Central memory CD8-positive, alpha-beta T cell (primary cell): ENCODE measurements around the gene PLCD1.
A peak's percentile ranks its signal among the peaks of the same experiment; 100 is the strongest.
"Not testable (repeated sequence)": the region's sequence is repeated elsewhere in the genome, so short reads cannot be mapped to it uniquely, and the experiment has no call there.

Experiments used
- ATAC-seq: fragments of 150-1000 bp; cut with Tn5 transposase; replicated peaks from 2 replicates; pipeline ENCODE4 v1.10.0; 2022; ENCODE audit warnings: mild to moderate bottlenecking, moderate FRiP score, moderate number of reproducible peaks; ENCODE audit not compliant: poor library complexity, severe bottlenecking; ENCODE audit errors: extremely low read depth
- DNase-seq, 2 donors: peaks; one replicate each; pipeline ENCODE4 v3.0.0; 2021; ENCODE audit warnings: low spot score in 2 of 2
- H3K27ac Mint-ChIP-seq: one replicate; pipeline ENCODE4 v1.8.0; 2022; ENCODE audit warnings: low read depth, mild to moderate bottlenecking, moderate library complexity, mixed read lengths
- H3K27me3 Mint-ChIP-seq: one replicate; pipeline ENCODE4 v1.8.0; 2022; ENCODE audit warnings: mixed read lengths
- H3K36me3 Mint-ChIP-seq: one replicate; pipeline ENCODE4 v1.8.0; 2022; ENCODE audit warnings: mild to moderate bottlenecking, moderate library complexity, mixed read lengths; ENCODE audit not compliant: insufficient read depth
- H3K4me1 Mint-ChIP-seq: one replicate; pipeline ENCODE4 v1.8.0; 2022; ENCODE audit warnings: mixed read lengths
- H3K4me3 Mint-ChIP-seq: one replicate; pipeline ENCODE4 v1.8.0; 2022; ENCODE audit warnings: mild to moderate bottlenecking, moderate library complexity, mixed read lengths
- H3K9me3 Mint-ChIP-seq: one replicate; pipeline ENCODE4 v1.8.0; 2022; ENCODE audit warnings: mixed read lengths

The PLCD1 gene

DNA sequence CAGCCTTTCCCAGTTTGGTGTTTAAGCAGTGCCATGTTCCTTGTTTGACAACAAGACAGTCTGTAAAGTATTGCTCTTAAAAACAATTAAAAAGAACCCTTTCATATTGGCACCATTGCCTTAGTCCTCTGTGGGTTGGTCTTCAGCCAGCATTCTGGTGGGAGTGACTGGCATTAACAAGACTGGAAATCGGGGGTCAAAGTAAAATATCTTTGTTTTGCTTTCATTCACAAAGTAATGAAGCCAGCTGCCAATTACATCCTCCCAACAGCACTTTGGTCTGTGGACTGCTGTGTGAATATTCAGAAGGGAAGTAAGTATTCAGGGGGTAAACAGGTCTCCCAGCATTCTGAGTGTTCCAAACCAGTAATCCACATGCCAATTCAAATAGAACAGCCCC is 47.1 kb downstream of the PLCD1 start:
- no peaks in the 10 kb centered on the region for H3K9me3 Mint-ChIP-seq
- H3K27ac Mint-ChIP-seq = no peak overlapping the region
- H3K27me3 Mint-ChIP-seq = peaks cover 35% of the 10 kb centered on the region
- H3K4me3 Mint-ChIP-seq = no peak overlapping the region
- no peaks in the 10 kb centered on the region for H3K4me1 Mint-ChIP-seq
- DNase-seq (no peak), ATAC-seq (no peak)
- H3K36me3 Mint-ChIP-seq = no peaks in the 10 kb centered on the region

- H3K27ac Mint-ChIP-seq = no peak overlapping the region
- ATAC-seq (no peak), DNase-seq (no peak)
- no peaks in the 10 kb centered on the region for H3K4me1 Mint-ChIP-seq
- H3K9me3 Mint-ChIP-seq = no peaks in the 10 kb centered on the region
- peaks cover 35% of the 10 kb centered on the region for H3K27me3 Mint-ChIP-seq
- no peaks in the 10 kb centered on the region for H3K36me3 Mint-ChIP-seq
- no peak overlapping the region for H3K4me3 Mint-ChIP-seq
These were observed 48.1 kb downstream of the PLCD1 start for GRCh38 chr3:37981348-37981664.

- Mint-ChIP-seq H3K4me3 (no peak overlapping the region), H3K9me3 (no peaks in the 10 kb centered on the region), H3K27ac (no peak overlapping the region), H3K36me3 (no peaks in the 10 kb centered on the region), H3K27me3 (peaks cover 32% of the 10 kb centered on the region), H3K4me1 (no peaks in the 10 kb centered on the region)
- no peak for DNase-seq
- ATAC-seq = no peak
These were observed 48.7 kb downstream of the PLCD1 start for GRCh38 chr3:37980462-37981347.

- peaks cover 3% of the 10 kb centered on the region for H3K4me1 Mint-ChIP-seq
- no peak for ATAC-seq
- no peaks in the 10 kb centered on the region for H3K9me3 Mint-ChIP-seq
- no peaks in the 10 kb centered on the region for H3K36me3 Mint-ChIP-seq
- H3K27me3 Mint-ChIP-seq = peaks cover 23% of the 10 kb centered on the region
- no peak for DNase-seq
- no peak overlapping the region for H3K4me3 Mint-ChIP-seq
- H3K27ac Mint-ChIP-seq = no peak overlapping the region
These were observed 49.6 kb downstream of the PLCD1 start for GRCh38 chr3:37979541-37980461.

DNA sequence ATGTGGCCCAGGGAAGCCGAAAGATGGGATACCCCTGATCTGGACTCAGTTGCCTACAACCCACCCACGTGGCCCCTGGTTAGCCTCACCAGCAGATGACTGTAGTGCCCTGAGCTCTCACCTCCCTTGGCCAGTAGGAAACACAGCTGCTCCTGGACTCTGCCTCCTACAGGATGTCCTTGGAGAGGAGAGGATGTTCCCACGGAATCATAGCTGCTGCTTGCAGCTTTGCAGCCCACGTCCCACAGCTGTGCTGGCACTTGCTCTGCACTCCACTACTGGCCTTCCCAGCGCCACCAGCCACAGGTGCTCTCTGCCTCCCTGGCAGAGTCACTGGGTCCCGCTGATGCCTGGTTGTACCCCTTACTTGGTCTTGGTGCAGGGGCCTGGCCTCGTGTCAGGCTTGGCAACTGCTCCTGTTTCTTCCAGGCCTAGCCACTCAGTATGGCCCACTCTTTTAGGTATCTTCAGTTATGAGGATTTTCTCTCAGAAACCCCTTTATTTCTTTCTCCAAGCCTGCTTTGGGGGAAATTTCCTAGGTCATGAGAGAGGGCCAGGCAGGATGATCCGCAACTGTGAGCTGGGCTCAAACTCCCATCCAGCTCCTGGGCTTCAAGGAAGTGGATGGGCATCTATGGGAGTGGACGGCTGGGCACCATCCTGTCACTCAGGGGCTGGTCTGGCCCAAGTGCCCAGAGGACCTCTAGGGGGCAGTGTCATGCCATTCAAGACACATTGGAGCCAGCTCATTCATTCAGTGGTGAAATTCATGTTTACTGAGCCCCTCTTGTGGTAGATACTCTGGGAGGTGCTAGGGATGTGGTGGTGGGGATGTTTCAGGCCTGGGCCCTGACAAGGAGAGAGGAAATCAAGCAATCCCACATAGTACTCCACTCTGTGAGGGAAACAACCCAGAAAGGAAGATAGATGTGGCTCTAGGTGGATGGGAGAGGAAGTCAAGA is 55.0 kb downstream of the PLCD1 start:
- no peak overlapping the region for H3K4me3 Mint-ChIP-seq
- DNase-seq (peak; percentile 48 to 54), ATAC-seq (peak; percentile 91)
- no peaks in the 10 kb centered on the region for H3K9me3 Mint-ChIP-seq
- no peak overlapping the region for H3K27ac Mint-ChIP-seq
- H3K4me1 Mint-ChIP-seq = peaks cover 7% of the 10 kb centered on the region
- H3K27me3 Mint-ChIP-seq = no peaks in the 10 kb centered on the region
- H3K36me3 Mint-ChIP-seq = no peaks in the 10 kb centered on the region

DNA sequence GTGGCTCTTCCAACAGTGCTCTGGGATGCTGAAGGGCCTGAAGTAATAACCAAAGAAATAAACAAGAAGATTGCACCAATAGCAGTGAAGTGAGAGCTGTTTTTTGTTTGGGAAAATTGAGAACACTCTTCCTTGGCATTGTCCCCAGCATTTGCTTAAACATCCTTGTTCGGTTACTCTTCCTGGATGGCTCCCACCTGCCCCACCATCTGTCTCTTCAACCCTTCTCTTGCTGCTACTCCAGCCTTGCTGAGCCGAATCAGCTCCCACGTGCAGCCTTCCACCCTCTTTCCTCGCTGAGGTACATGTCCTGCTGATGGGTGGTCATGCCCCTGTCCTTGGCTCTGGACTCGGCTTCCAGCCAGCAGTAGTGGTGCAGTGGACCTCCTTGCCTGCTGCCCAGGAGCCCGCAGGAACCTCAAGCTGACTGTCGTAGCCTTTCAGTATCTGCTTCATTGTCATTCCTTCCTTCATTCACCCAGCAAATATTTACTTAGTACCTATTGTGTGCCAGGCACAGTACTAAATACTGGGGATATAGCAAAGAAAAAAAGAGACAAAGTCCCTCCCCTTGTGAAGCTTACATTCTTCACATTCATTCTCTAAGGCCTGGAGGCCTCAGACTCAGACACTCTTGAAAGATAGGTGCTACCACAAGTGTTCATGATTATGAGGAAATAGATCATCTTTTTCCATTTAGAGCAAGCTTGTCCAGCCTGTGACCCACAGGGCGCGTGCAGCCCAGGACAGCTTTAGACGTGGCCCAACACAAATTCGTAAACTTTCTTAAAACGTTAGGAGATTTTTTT is 56.0 kb downstream of the PLCD1 start:
- Mint-ChIP-seq H3K4me1 (peaks cover 7% of the 10 kb centered on the region), H3K27ac (no peak overlapping the region), H3K9me3 (no peaks in the 10 kb centered on the region), H3K27me3 (peaks cover 5% of the 10 kb centered on the region), H3K36me3 (no peaks in the 10 kb centered on the region), H3K4me3 (no peak overlapping the region)
- ATAC-seq = no peak
- no peak for DNase-seq

- ATAC-seq, DNase-seq, H3K27me3 Mint-ChIP-seq, H3K36me3 Mint-ChIP-seq, H3K4me3 Mint-ChIP-seq, H3K27ac Mint-ChIP-seq, H3K4me1 Mint-ChIP-seq, H3K9me3 Mint-ChIP-seq: not testable (repeated sequence)
These were observed 57.4 kb downstream of the PLCD1 start for GRCh38 chr3:37972056-37972455.

DNA sequence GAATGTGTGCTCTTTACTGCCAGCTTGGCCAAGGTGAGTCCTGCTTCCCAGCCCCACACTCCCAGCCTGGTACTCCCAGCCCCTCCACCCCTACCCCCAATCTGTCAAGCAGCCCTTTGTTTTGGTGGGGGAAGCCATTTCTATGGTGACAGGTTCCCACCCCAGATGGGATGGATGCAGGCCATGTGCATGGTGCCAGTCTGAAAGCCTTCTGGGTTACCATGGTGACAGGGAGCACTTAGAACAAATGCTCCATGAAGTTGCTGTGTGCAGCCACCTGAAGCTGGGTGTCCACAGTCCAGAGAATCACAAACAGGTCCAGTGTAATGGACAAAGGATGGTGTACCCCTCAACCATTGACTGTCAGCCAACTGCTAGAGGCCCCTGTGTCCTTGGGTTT is 58.0 kb downstream of the PLCD1 start:
- no peak overlapping the region for H3K27ac Mint-ChIP-seq
- peaks cover 9% of the 10 kb centered on the region for H3K27me3 Mint-ChIP-seq
- ATAC-seq (no peak), DNase-seq (no peak)
- H3K4me1 Mint-ChIP-seq = peaks cover 7% of the 10 kb centered on the region
- no peak overlapping the region for H3K4me3 Mint-ChIP-seq
- H3K9me3 Mint-ChIP-seq = no peaks in the 10 kb centered on the region
- no peaks in the 10 kb centered on the region for H3K36me3 Mint-ChIP-seq

- H3K36me3 Mint-ChIP-seq = no peaks in the 10 kb centered on the region
- ATAC-seq = no peak
- no peak overlapping the region for H3K4me3 Mint-ChIP-seq
- peaks cover 7% of the 10 kb centered on the region for H3K4me1 Mint-ChIP-seq
- peak overlapping the region; percentile 0 for H3K27ac Mint-ChIP-seq
- H3K27me3 Mint-ChIP-seq = peaks cover 9% of the 10 kb centered on the region
- DNase-seq = no peak
- H3K9me3 Mint-ChIP-seq = no peaks in the 10 kb centered on the region
These were observed 58.6 kb downstream of the PLCD1 start for GRCh38 chr3:37970802-37971201.

GRCh38 chr3:37969596-37970100 is 59.8 kb downstream of the PLCD1 start:
- Mint-ChIP-seq H3K36me3 (no peaks in the 10 kb centered on the region), H3K27ac (peak overlapping the region; percentile 0), H3K4me1 (peaks cover 3% of the 10 kb centered on the region), H3K9me3 (no peaks in the 10 kb centered on the region), H3K4me3 (no peak overlapping the region), H3K27me3 (peaks cover 9% of the 10 kb centered on the region)
- DNase-seq (no peak), ATAC-seq (no peak)

GRCh38 chr3:37968813-37969595 is 60.4 kb downstream of the PLCD1 start:
- Mint-ChIP-seq H3K27ac (no peak overlapping the region), H3K4me3 (no peak overlapping the region), H3K4me1 (no peaks in the 10 kb centered on the region), H3K36me3 (no peaks in the 10 kb centered on the region), H3K9me3 (no peaks in the 10 kb centered on the region), H3K27me3 (peaks cover 9% of the 10 kb centered on the region)
- no peak for DNase-seq
- no peak for ATAC-seq
